HG03039 (cell line): ENCODE data around the gene FMO4.
"Not testable (repeated sequence)": the region's sequence is repeated elsewhere in the genome, so short reads cannot be mapped to it uniquely, and the experiment has no call there.

Experiments
- ATAC-seq: cut with Tn5 transposase; IDR thresholded peaks from one replicate; pipeline ENCODE4 v1.9.1; 2021; ENCODE audit warnings: mild to moderate bottlenecking, moderate library complexity; ENCODE audit not compliant: unreplicated experiment

FMO4 gene

GRCh38 chr1:171313835-171314320 is at the start of gene FMO4:
FMO4 (plus strand) TSS chr1:171314183; CDS start chr1:171319826, 5,643 bp downstream.
- ATAC-seq: peak; percentile 100

DNA sequence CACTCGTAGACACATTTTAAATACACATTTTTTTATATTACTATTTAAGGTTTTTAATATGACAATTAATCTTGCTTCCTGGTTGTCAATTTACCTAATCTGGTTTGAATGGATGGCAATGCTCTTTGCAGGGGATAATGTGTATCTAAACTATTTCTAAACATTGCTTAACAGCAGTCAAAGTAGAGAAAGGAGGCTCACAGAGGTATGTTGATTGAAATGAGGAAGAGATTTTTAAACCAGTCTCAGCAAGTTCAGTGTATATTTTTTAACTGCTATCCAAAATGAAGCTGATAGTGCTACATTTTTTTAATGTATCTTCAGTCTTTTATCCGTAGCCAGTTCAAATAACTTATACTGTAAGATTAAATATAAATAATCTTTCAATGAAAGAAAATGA is 48.3 kb upstream of the FMO4 start:
- no peak for ATAC-seq

- no peak for ATAC-seq
Observed at GRCh38 chr1:171266930-171267329, 47.1 kb upstream of the FMO4 start.

DNA sequence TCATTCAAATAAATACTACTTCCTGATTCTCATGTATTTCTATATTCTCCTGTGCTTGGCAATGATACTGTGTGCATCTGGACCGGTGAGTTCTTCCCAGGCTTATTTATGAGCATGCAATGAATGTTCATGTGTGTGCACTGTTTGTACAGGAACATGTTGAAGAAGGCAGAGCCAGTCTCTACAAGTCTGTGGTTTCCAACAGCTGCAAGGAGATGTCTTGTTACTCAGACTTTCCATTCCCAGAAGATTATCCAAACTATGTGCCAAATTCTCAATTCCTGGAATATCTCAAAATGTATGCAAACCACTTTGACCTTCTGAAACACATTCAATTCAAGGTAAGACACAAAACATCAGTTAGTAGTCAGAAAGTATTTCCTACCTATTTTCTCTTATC is 46.6 kb upstream of the FMO4 start:
- no peak for ATAC-seq

DNA sequence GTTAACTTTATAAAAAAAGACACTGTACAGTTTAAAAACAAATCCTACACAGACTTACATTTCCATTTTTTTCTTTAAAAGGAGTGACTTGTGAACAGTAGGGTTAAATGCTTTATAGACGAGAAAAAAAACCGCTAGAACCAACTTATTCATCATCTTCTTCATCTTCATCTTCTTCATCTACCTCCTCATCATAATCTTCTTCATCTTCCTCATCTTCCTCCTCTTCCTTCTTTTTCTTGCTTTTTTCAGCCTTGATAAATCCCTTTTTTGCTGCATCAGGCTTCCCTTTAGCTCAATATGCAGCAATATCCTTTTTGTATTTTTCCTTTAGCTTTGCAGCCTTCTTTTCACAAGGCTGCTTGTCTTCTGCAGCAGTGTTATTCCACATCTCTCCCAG is 43.2 kb upstream of the FMO4 start:
- no peak for ATAC-seq

GRCh38 chr1:171277534-171277933 is 36.4 kb upstream of the FMO4 start:
- no peak for ATAC-seq

- no peak for ATAC-seq
Observed at GRCh38 chr1:171279234-171279633, 34.7 kb upstream of the FMO4 start.

GRCh38 chr1:171279678-171280077 is 34.3 kb upstream of the FMO4 start:
- no peak for ATAC-seq

DNA sequence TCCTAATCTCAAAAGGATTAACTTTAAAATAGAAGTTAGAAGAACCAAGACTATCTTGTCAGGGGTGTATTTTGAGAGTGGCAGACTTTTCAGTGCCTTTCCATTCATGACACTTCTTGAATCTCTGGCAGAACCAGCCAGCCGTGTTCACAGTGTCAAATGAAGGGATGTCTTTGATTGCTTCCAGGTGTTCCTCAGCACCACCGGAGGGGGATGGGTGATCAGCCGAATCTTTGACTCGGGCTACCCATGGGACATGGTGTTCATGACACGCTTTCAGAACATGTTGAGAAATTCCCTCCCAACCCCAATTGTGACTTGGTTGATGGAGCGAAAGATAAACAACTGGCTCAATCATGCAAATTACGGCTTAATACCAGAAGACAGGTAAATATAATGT is 33.4 kb upstream of the FMO4 start:
- no peak for ATAC-seq

GRCh38 chr1:171286032-171286705 is 27.8 kb upstream of the FMO4 start:
- peak; percentile 71 for ATAC-seq

DNA sequence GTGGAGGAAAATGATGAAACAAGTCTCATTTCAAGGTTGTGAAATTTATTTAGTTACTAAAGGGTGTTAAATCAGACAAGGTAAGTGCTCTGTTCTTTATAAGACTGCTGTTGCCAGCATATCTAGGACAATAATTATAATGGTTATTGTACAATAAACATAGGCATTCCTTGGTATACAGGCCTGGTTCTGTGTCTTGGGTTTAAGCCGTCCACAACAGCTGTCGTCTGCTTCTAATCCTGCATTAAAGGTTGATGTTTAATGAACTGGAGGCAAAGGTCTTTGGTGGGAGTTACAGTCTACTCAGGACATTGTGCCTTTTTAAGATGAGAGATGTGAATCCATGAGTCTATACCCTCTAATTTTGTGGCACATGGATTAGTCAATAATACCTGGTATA is 23.4 kb upstream of the FMO4 start:
- no peak for ATAC-seq

- ATAC-seq: no peak
Observed at GRCh38 chr1:171292799-171293198, 21.2 kb upstream of the FMO4 start.

- ATAC-seq: not testable (repeated sequence)
Observed at GRCh38 chr1:171295383-171295782, 18.6 kb upstream of the FMO4 start.

DNA sequence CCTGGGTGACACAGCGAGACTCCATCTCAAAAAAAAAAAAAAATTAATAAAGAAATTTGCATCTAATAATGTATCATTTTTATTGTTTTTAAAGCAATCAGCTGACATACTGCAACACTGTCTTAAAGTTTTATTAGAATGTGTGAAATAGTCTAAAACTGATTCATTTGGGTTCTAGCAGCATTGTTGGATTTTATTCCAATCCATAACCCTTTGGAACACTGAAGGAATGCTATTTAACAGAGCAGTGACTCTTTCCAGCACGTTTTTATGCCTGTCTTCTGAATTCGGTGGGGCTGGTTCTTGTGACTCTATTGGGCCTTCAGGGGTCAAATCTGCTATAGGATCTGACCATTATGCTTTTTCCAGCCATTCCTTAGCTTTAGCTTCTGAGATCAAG is 18.2 kb upstream of the FMO4 start:
- ATAC-seq: no peak

DNA sequence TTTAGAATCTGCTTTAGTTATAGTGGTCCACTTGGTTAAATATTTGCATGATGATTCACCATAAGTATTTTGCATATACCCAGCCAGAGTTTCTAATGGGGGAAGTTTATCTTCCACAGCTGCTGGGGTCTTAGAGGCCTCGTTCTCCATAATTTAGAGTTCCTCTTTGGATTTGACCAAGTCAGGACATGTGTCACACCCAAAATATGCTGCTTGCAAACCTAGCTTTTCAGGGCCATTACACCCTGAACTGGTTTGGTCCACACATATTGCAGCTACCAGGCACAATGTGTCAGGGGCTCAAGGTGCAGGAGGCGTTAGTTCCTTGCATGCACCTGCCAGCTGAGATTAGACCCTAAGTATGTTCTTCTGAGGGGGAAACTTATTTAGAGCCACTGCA is 17.1 kb upstream of the FMO4 start:
- no peak for ATAC-seq

DNA sequence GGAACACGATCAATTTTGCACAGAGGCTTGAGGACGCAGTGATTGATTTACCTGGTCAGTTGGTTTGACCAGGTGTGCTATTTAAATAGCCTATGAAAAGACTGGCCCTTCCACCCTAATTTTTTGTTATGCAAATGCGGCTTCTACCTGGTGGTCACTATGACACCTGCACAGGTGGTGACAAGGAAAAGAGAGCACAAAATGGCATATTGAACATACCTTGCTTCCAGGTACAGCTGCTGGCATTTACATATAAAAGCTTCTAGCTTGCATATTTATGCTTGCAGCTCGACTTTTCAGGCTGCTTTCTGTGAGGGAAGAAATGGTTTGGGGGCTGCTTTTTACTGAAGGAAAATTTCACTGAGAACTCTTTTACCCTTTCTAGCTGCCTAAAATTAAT is 15.3 kb upstream of the FMO4 start:
- ATAC-seq: no peak

GRCh38 chr1:171299342-171299741 is 14.6 kb upstream of the FMO4 start:
- ATAC-seq: no peak

DNA sequence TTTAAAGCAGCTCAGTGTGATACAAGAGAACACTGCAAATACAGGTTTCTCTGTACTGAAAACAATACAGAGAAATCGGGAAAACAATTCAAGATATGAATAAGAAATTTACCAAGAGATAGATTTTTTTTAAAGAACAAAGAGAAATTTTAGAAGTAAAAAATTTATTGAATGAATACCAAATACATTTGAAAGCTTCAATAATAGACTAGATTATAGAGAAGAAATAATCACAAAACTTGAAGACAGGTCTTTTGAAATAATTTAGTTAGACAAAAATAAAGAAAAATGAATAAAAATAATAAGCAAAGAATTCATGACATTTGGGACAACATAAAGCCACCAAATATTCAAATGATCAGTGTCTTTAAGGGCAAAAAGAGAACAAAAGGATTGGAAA is 13.6 kb upstream of the FMO4 start:
- ATAC-seq: no peak

DNA sequence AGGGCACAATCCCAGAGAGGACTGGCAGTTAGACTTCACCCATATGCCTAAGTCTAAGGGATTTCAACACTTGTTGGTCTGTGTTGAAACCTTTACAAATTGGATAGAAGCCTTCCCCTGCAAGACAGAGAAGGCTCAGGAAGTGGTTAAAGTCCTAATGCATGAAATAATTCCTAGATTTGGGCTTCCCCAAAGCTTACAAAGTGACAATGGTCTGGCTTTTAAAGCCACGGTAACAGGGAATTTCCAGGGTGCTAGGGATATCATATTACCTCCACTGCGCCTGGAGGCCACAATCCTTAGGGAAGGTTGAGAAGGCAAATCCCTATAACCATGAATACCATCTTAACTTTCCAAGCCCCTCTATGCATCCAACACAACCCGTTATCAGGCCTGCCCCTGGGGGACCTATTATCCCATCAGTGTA is 3.3 kb upstream of the FMO4 start:
- ATAC-seq: no peak

- no peak for ATAC-seq
Observed at GRCh38 chr1:171311771-171312558, 2.0 kb upstream of the FMO4 start.

- ATAC-seq: peak; percentile 30
Observed at GRCh38 chr1:171313319-171313834, 606 bp upstream of the FMO4 start.

- no peak for ATAC-seq
Observed at GRCh38 chr1:171329251-171329650, 15.3 kb downstream of the FMO4 start.
